B cell (primary cell): ENCODE measurements around the gene HIPK4. TPM values are rescaled to one million over a fixed set of nuclear protein-coding genes. Genes with fewer than 3 reads are reported as not detected.

Experiments
- ATAC-seq: fragments of 200-7000 bp; cut with Tn5 transposase; one replicate; pipeline ENCODE4 v1.10.0; 2021; ENCODE audit warnings: low read depth, mild to moderate bottlenecking, moderate number of reproducible peaks, moderate library complexity
- CTCF ChIA-PET: fragments of 350-600 bp; sonication (Branson Sonifier 250); formaldehyde crosslinking; loops from one replicate; lab custom pipeline; 2021; ENCODE audit warnings: antibody characterized with exemption, inconsistent platforms; lab: Charles Lee
- POLR2A ChIA-PET: fragments of 350-600 bp; sonication (Branson Sonifier 250); formaldehyde crosslinking; loops from one replicate; lab custom pipeline; 2021; ENCODE audit warnings: antibody characterized with exemption; lab: Charles Lee
- DNase-seq: peaks from one replicate; pipeline ENCODE4 v3.0.0; 2013
- H2AFZ ChIP-seq: 2 replicates; pipeline ENCODE4 v1.6.1; 2012; ENCODE audit warnings: mild to moderate bottlenecking, low read depth, low read length; ENCODE audit not compliant: insufficient read depth, poor library complexity, severe bottlenecking
- H3K27ac ChIP-seq, 2 donors: 1 replicate in 1 of 2; 2 replicates in 1 of 2; pipeline ENCODE4 v1.5.1; 2012 to 2013; ENCODE audit warnings: low read length in 2 of 2, mild to moderate bottlenecking in 2 of 2, moderate library complexity in 1 of 2
- H3K27me3 ChIP-seq, 4 experiments: fragments of 200-600 bp in 1 of 4; sonication (generic) in 1 of 4; replicated peaks in 1 of 4; 1 replicate in 2 of 4; 2 replicates in 2 of 4; pipeline versions ENCODE4 v1.6.1 to v1.7.0; 2013 to 2016; ENCODE audit warnings: low read length in 3 of 4, mild to moderate bottlenecking in 2 of 4, mixed read lengths in 1 of 4, moderate library complexity in 1 of 4; ENCODE audit not compliant: insufficient read depth in 4 of 4, control insufficient read depth in 3 of 4; ENCODE audit errors: control extremely low read depth in 1 of 4
- H3K36me3 ChIP-seq, 2 experiments: replicated peaks in 1 of 2; 1 replicate in 1 of 2; 2 replicates in 1 of 2; pipeline versions ENCODE4 v1.6.1 to v1.7.1; 2013; ENCODE audit warnings: low read length in 1 of 2; ENCODE audit not compliant: insufficient read depth in 2 of 2, control insufficient read depth in 1 of 2; ENCODE audit errors: control extremely low read depth in 1 of 2, extremely low read depth in 1 of 2
- H3K4me1 ChIP-seq, 2 donors: fragments of 200-600 bp in 1 of 2; sonication (generic) in 1 of 2; 1 replicate in 1 of 2; 2 replicates in 1 of 2; pipeline versions ENCODE4 v1.5.1 to v1.6.1; 2013 to 2017; ENCODE audit warnings: low read length in 2 of 2; ENCODE audit not compliant: control insufficient read depth in 2 of 2, insufficient read depth in 2 of 2
- H3K4me2 ChIP-seq: replicated peaks from 2 replicates; pipeline ENCODE3; 2012; ENCODE audit warnings: mild to moderate bottlenecking, low read depth, low read length; ENCODE audit not compliant: poor library complexity, severe bottlenecking
- H3K4me3 ChIP-seq, 5 experiments: fragments of 200-600 bp in 1 of 5; sonication (generic) in 1 of 5; 1 replicate in 3 of 5; 2 replicates in 2 of 5; pipeline versions ENCODE4 v1.5.1 to v1.7.0; 2011 to 2016; ENCODE audit warnings: low read length in 4 of 5, mild to moderate bottlenecking in 4 of 5, low read depth in 2 of 5, control low read depth in 1 of 5, moderate library complexity in 1 of 5; ENCODE audit not compliant: insufficient read depth in 1 of 5; ENCODE audit errors: control extremely low read depth in 1 of 5, extremely low read depth in 1 of 5
- H3K79me2 ChIP-seq: fragments of 200-600 bp; sonication (generic); one replicate; pipeline ENCODE4 v1.6.0; 2016; ENCODE audit warnings: low read length; ENCODE audit not compliant: control insufficient read depth, insufficient read depth
- H3K9ac ChIP-seq: fragments of 200-600 bp; sonication (generic); 2 replicates; pipeline ENCODE4 v1.6.1; 2017; ENCODE audit warnings: mild to moderate bottlenecking, low read length, moderate library complexity
- H3K9me3 ChIP-seq, 3 donors: one replicate each; pipeline versions ENCODE4 v1.6.1 to v1.7.1; 2013; ENCODE audit warnings: low read length in 2 of 3; ENCODE audit not compliant: control insufficient read depth in 2 of 3, insufficient read depth in 1 of 3; ENCODE audit errors: control extremely low read depth in 1 of 3
- H4K20me1 ChIP-seq: 2 replicates; pipeline ENCODE4 v1.6.0; 2012; ENCODE audit warnings: mild to moderate bottlenecking, low read length; ENCODE audit not compliant: insufficient read depth, control insufficient read depth, poor library complexity, severe bottlenecking
- H3K27ac Mint-ChIP-seq: one replicate; pipeline ENCODE4 v1.8.0; 2021; ENCODE audit warnings: mixed read lengths
- H3K27me3 Mint-ChIP-seq: one replicate; pipeline ENCODE4 v1.8.0; 2021; ENCODE audit warnings: mixed read lengths
- H3K4me1 Mint-ChIP-seq: one replicate; pipeline ENCODE4 v1.8.0; 2021; ENCODE audit warnings: mixed read lengths
- H3K4me3 Mint-ChIP-seq: one replicate; pipeline ENCODE4 v1.8.0; 2021; ENCODE audit warnings: mixed read lengths
- H3K9me3 Mint-ChIP-seq: one replicate; pipeline ENCODE4 v1.8.0; 2022; ENCODE audit warnings: mixed read lengths; ENCODE audit not compliant: insufficient read depth
- EZH2 ChIP-seq: IDR thresholded peaks from 2 replicates; pipeline ENCODE4 v1.6.1; 2012; ENCODE audit warnings: borderline replicate concordance, low read depth, mild to moderate bottlenecking, moderate library complexity, low read length; ENCODE audit not compliant: insufficient read depth, poor library complexity, severe bottlenecking
- WGBS: methylation state at CpG from one replicate; pipeline ENCODE4 v1.1.5; 2013; ENCODE audit warnings: missing lambda C conversion rate; ENCODE audit not compliant: insufficient coverage; 5-methylcytosine and 5-hydroxymethylcytosine counted together
- intact Hi-C: fragments of 100-400 bp; cut with micrococcal nuclease; formaldehyde crosslinking; loops from one replicate; pipeline ENCODE4 v1.10.0; 2022
- polyA plus RNA-seq: library from polyadenylated mRNA; depleted of rRNA; stranded (reverse); fragments of >200 nt; gene quantifications from 2 replicates; pipeline ENCODE4 v1.2.3, GENCODE V29; 2012
- total RNA-seq, 2 donors: library from RNA; stranded (reverse); fragments of 120-200 nt in 1 of 2; gene quantifications; 1 replicate in 1 of 2; 2 replicates in 1 of 2; pipeline versions ENCODE4 v1.2.3 to v1.2.4, GENCODE V29; 2013 to 2022
- TF ChIP-seq, protein P1 (sequence below): fragments of 200-600 bp; IDR thresholded peaks from one replicate; pipeline ENCODE4 v1.8.0; 2022; ENCODE audit warnings: antibody characterized with exemption, mild to moderate bottlenecking

HIPK4 gene
- total and polyA plus RNA-seq, 2 donors (not counting 1 experiment from before 2014, with no cell fraction given): 0.04 to 0.20 TPM

DNA sequence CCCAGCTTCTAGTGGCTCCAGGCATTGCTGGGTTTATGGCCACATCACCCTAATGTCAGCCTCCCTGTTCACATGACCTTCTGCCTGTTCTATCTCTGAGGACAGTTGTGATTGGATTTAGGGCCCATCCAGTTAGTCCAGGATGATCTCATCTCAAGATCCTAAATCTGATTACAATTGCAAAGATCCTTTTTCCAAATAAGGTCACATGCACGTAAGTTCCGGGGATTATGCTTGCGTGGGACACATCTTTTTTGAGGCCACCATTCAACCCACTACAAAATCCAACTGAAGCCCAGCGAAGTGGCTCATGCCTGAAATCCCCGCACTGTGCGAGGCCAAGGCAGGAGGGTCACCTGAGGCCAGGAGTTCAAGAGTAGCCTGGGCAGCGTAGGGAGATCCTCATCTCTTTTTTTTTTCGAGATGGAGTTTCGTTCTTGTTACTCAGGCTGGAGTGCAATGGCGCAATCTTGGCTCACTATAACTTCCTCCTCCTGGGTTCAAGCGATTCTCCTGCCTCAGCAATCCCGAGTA is 29.2 kb downstream of the HIPK4 start:
- H3K36me3 ChIP-seq: no peaks in the 10 kb centered on the region
- H2AFZ ChIP-seq: no peak overlapping the region
- H3K4me3 ChIP-seq: no peak overlapping the region
- ChIA-PET POLR2A (no interaction called here), CTCF (no interaction called here)
- H3K9me3 Mint-ChIP-seq: no peaks in the 10 kb centered on the region
- no peaks in the 10 kb centered on the region for H3K27me3 Mint-ChIP-seq
- no peak overlapping the region for H3K9ac ChIP-seq
- no peak overlapping the region for H3K27ac ChIP-seq
- peaks cover 10 to 23% of the 10 kb centered on the region in 2 donors for H3K4me1 ChIP-seq
- H4K20me1 ChIP-seq: peaks cover 37% of the 10 kb centered on the region
- H3K79me2 ChIP-seq: peaks cover 9% of the 10 kb centered on the region
- H3K4me2 ChIP-seq: no peak overlapping the region
- H3K27me3 ChIP-seq: no peaks in the 10 kb centered on the region
- no peak for ATAC-seq
- no peak for TF ChIP-seq EZH2
- TF ChIP-seq, protein P1, sequence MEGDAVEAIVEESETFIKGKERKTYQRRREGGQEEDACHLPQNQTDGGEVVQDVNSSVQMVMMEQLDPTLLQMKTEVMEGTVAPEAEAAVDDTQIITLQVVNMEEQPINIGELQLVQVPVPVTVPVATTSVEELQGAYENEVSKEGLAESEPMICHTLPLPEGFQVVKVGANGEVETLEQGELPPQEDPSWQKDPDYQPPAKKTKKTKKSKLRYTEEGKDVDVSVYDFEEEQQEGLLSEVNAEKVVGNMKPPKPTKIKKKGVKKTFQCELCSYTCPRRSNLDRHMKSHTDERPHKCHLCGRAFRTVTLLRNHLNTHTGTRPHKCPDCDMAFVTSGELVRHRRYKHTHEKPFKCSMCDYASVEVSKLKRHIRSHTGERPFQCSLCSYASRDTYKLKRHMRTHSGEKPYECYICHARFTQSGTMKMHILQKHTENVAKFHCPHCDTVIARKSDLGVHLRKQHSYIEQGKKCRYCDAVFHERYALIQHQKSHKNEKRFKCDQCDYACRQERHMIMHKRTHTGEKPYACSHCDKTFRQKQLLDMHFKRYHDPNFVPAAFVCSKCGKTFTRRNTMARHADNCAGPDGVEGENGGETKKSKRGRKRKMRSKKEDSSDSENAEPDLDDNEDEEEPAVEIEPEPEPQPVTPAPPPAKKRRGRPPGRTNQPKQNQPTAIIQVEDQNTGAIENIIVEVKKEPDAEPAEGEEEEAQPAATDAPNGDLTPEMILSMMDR: no peak
- DNase-seq: no peak
- 95% methylated on average over 7 of the region's 12 CpGs for WGBS
- intact Hi-C loops: no loop called here
- H3K4me3 Mint-ChIP-seq: no peak overlapping the region
- H3K9me3 ChIP-seq: peaks cover 0 to 3% (median 0%) of the 10 kb centered on the region in 3 donors
- no peak overlapping the region for H3K27ac Mint-ChIP-seq
- peaks cover 43% of the 10 kb centered on the region for H3K4me1 Mint-ChIP-seq

DNA sequence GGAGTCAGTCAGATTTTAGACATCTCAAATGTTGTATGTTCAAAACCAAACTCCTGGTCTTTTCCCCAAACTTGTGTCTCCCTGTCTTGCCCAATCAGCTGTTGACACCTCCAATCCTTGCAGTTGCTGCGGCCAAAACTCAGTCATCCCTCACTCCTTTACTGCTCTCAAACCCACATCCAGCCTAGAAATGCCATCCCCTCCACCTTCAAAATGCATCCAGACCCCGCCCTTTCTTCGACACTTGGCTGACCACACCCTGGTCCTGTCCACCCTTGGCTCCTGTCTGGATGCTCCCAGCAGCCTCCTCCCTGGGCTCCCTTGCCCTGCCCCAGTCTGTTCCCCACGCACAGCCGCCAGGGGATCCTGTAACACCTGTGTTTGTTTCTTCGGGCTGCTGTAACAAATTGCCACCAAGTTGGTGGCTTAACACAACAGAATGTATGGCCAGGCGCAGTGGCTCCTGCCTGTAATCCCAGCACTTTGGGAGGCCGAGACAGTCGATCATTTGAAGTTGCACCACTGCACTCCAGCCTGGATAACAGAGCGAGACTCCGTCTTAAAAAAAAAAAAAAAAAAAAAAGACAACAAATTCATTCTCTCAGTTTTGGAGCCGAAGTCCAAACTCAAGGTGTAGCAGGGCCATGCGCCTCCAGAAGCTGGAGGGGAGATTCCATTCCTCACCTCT is 29.8 kb downstream of the HIPK4 start:
- Mint-ChIP-seq H3K4me3 (no peak overlapping the region), H3K27me3 (no peaks in the 10 kb centered on the region), H3K9me3 (no peaks in the 10 kb centered on the region), H3K4me1 (peaks cover 39% of the 10 kb centered on the region), H3K27ac (no peak overlapping the region)
- peaks cover 7 to 19% of the 10 kb centered on the region in 2 donors for H3K4me1 ChIP-seq
- peaks cover 44% of the 10 kb centered on the region for H4K20me1 ChIP-seq
- ATAC-seq (no peak), DNase-seq (no peak)
- POLR2A ChIA-PET: no interaction called here
- CTCF ChIA-PET: no interaction called here
- H3K4me2 ChIP-seq: no peak overlapping the region
- intact Hi-C loops: no loop called here
- peaks cover 15% of the 10 kb centered on the region for H3K79me2 ChIP-seq
- no peak overlapping the region for H3K27ac ChIP-seq
- no peak overlapping the region for H3K9ac ChIP-seq
- no peaks in the 10 kb centered on the region for H3K36me3 ChIP-seq
- 97% methylated on average over 12 of the region's 13 CpGs for WGBS
- no peak overlapping the region for H3K4me3 ChIP-seq
- H2AFZ ChIP-seq: no peak overlapping the region
- TF ChIP-seq, protein P1: no peak
- no peak for TF ChIP-seq EZH2
- H3K27me3 ChIP-seq: no peaks in the 10 kb centered on the region
- no peaks in the 10 kb centered on the region for H3K9me3 ChIP-seq
